Measurements from ENCODE around the gene ZNF521.

ZNF521 gene

GRCh38 chr18:25335062-25335461, 16.9 kb downstream of the ZNF521 start:
- Histone ChIP-seq H3K4ac (ENCODE audit: low read length) (no peak overlapping the region), H3K18ac (ENCODE audit: low read length) (no peak overlapping the region), H2BK12ac (ENCODE audit: low read length) (no peak overlapping the region), H2BK5ac (ENCODE audit: low read length) (no peak overlapping the region), H2BK15ac (ENCODE audit: low read length) (no peak overlapping the region), H3K27me3 (ENCODE audit: control insufficient read depth in 3 of 3, insufficient read depth in 3 of 3, low read depth in 1 of 3, low read length in 3 of 3) (no peaks in the 10 kb centered on the region), H3K4me2 (ENCODE audit: insufficient read depth, low read length, poor library complexity, severe bottlenecking) (no peak overlapping the region), H2AFZ (ENCODE audit: low read length) (no peak overlapping the region), H3K79me1 (ENCODE audit: low read depth, low read length) (no peaks in the 10 kb centered on the region), H2AK5ac (ENCODE audit: low read depth, low read length) (no peak overlapping the region), H3K27ac (replicated peaks; ENCODE audit: low read length) (no peak overlapping the region), H3K4me3 (ENCODE audit: low read length in 2 of 2) (no peak overlapping the region), H2BK120ac (ENCODE audit: low read depth, low read length) (no peak overlapping the region), H3K9me3 (replicated peaks in 1 of 2; ENCODE audit: control insufficient read depth in 2 of 2, insufficient read depth in 1 of 2, low read depth in 1 of 2, low read length in 2 of 2) (peaks cover 0 to 4% of the 10 kb centered on the region in 2 donors), H3K36me3 (replicated peaks in 1 of 2; ENCODE audit: control insufficient read depth in 2 of 2, insufficient read depth in 2 of 2, low read length in 2 of 2) (peaks cover 0 to 25% of the 10 kb centered on the region in 2 donors), H3K14ac (ENCODE audit: low read length) (no peak overlapping the region), H3K23ac (ENCODE audit: low read depth, low read length, poor library complexity) (no peak overlapping the region), H3K9ac (ENCODE audit: low read depth, low read length, poor library complexity) (no peak overlapping the region), H4K8ac (ENCODE audit: low read depth, low read length) (no peak overlapping the region), H3K4me1 (ENCODE audit: control insufficient read depth in 2 of 2, insufficient read depth in 1 of 2, low read depth in 1 of 2, low read length in 2 of 2) (peaks cover 2 to 12% of the 10 kb centered on the region in 2 donors), H4K91ac (ENCODE audit: low read depth, low read length, poor library complexity) (no peak overlapping the region)
- no CpG with 5 or more reads among the region's 3 CpGs for WGBS, 2 donors (ENCODE audit: extremely low coverage in 2 of 2, insufficient read length in 2 of 2, insufficient replicate concordance in 1 of 2)
- no peak for DNase-seq (ENCODE audit: low spot score)

GRCh38 chr18:25334588-25334987, 17.4 kb downstream of the ZNF521 start:
- Histone ChIP-seq H3K36me3 (replicated peaks in 1 of 2; ENCODE audit: control insufficient read depth in 2 of 2, insufficient read depth in 2 of 2, low read length in 2 of 2) (peaks cover 0 to 29% of the 10 kb centered on the region in 2 donors), H3K79me1 (ENCODE audit: low read depth, low read length) (no peaks in the 10 kb centered on the region), H3K9ac (ENCODE audit: low read depth, low read length, poor library complexity) (no peak overlapping the region), H3K18ac (ENCODE audit: low read length) (no peak overlapping the region), H2AFZ (ENCODE audit: low read length) (no peak overlapping the region), H4K8ac (ENCODE audit: low read depth, low read length) (no peak overlapping the region), H3K4me2 (ENCODE audit: insufficient read depth, low read length, poor library complexity, severe bottlenecking) (no peak overlapping the region), H3K4me3 (ENCODE audit: low read length in 2 of 2) (no peak overlapping the region), H3K4me1 (ENCODE audit: control insufficient read depth in 2 of 2, insufficient read depth in 1 of 2, low read depth in 1 of 2, low read length in 2 of 2) (peaks cover 2 to 12% of the 10 kb centered on the region in 2 donors), H3K23ac (ENCODE audit: low read depth, low read length, poor library complexity) (no peak overlapping the region), H3K9me3 (replicated peaks in 1 of 2; ENCODE audit: control insufficient read depth in 2 of 2, insufficient read depth in 1 of 2, low read depth in 1 of 2, low read length in 2 of 2) (peaks cover 0 to 4% of the 10 kb centered on the region in 2 donors), H2AK5ac (ENCODE audit: low read depth, low read length) (no peak overlapping the region), H3K27me3 (ENCODE audit: control insufficient read depth in 3 of 3, insufficient read depth in 3 of 3, low read depth in 1 of 3, low read length in 3 of 3) (no peaks in the 10 kb centered on the region), H2BK120ac (ENCODE audit: low read depth, low read length) (no peak overlapping the region), H4K91ac (ENCODE audit: low read depth, low read length, poor library complexity) (no peak overlapping the region), H3K27ac (replicated peaks; ENCODE audit: low read length) (no peak overlapping the region), H2BK15ac (ENCODE audit: low read length) (no peak overlapping the region), H2BK5ac (ENCODE audit: low read length) (no peak overlapping the region), H3K14ac (ENCODE audit: low read length) (no peak overlapping the region), H2BK12ac (ENCODE audit: low read length) (no peak overlapping the region), H3K4ac (ENCODE audit: low read length) (no peak overlapping the region)
- DNase-seq (ENCODE audit: low spot score): no peak
- no CpG with 5 or more reads among the region's 2 CpGs for WGBS, 2 donors (ENCODE audit: extremely low coverage in 2 of 2, insufficient read length in 2 of 2, insufficient replicate concordance in 1 of 2)

- H3K36me3 ChIP-seq (replicated peaks in 1 of 2; ENCODE audit: control insufficient read depth in 2 of 2, insufficient read depth in 2 of 2, low read length in 2 of 2): peaks cover 0 to 33% of the 10 kb centered on the region in 2 donors
- H2AK5ac ChIP-seq (ENCODE audit: low read depth, low read length): no peak overlapping the region
- H4K91ac ChIP-seq (ENCODE audit: low read depth, low read length, poor library complexity): no peak overlapping the region
- peaks cover 4 to 15% of the 10 kb centered on the region in 2 donors for H3K4me1 ChIP-seq (ENCODE audit: control insufficient read depth in 2 of 2, insufficient read depth in 1 of 2, low read depth in 1 of 2, low read length in 2 of 2)
- H3K14ac ChIP-seq (ENCODE audit: low read length): no peak overlapping the region
- no peak overlapping the region for H2AFZ ChIP-seq (ENCODE audit: low read length)
- no peak overlapping the region for H2BK15ac ChIP-seq (ENCODE audit: low read length)
- no peak overlapping the region for H3K23ac ChIP-seq (ENCODE audit: low read depth, low read length, poor library complexity)
- no peak overlapping the region for H3K4ac ChIP-seq (ENCODE audit: low read length)
- DNase-seq (ENCODE audit: low spot score): no peak
- no peaks in the 10 kb centered on the region for H3K79me1 ChIP-seq (ENCODE audit: low read depth, low read length)
- no peak overlapping the region for H4K8ac ChIP-seq (ENCODE audit: low read depth, low read length)
- no peak overlapping the region for H2BK120ac ChIP-seq (ENCODE audit: low read depth, low read length)
- H3K4me2 ChIP-seq (ENCODE audit: insufficient read depth, low read length, poor library complexity, severe bottlenecking): no peak overlapping the region
- H3K9ac ChIP-seq (ENCODE audit: low read depth, low read length, poor library complexity): no peak overlapping the region
- no peak overlapping the region for H3K18ac ChIP-seq (ENCODE audit: low read length)
- H3K9me3 ChIP-seq (replicated peaks in 1 of 2; ENCODE audit: control insufficient read depth in 2 of 2, insufficient read depth in 1 of 2, low read depth in 1 of 2, low read length in 2 of 2): peaks cover 0 to 7% of the 10 kb centered on the region in 2 donors
- H3K27ac ChIP-seq (replicated peaks; ENCODE audit: low read length): no peak overlapping the region
- no peak overlapping the region for H3K4me3 ChIP-seq (ENCODE audit: low read length in 2 of 2)
- no peak overlapping the region for H2BK12ac ChIP-seq (ENCODE audit: low read length)
- no peak overlapping the region for H2BK5ac ChIP-seq (ENCODE audit: low read length)
- H3K27me3 ChIP-seq (ENCODE audit: control insufficient read depth in 3 of 3, insufficient read depth in 3 of 3, low read depth in 1 of 3, low read length in 3 of 3): no peaks in the 10 kb centered on the region
These were observed 20.0 kb downstream of the ZNF521 start for GRCh38 chr18:25332002-25332401.

GRCh38 chr18:25329783-25330182, 22.2 kb downstream of the ZNF521 start:
- Histone ChIP-seq H3K36me3 (replicated peaks in 1 of 2; ENCODE audit: control insufficient read depth in 2 of 2, insufficient read depth in 2 of 2, low read length in 2 of 2) (peaks cover 0 to 33% of the 10 kb centered on the region in 2 donors), H2BK120ac (ENCODE audit: low read depth, low read length) (no peak overlapping the region), H3K4ac (ENCODE audit: low read length) (no peak overlapping the region), H2BK12ac (ENCODE audit: low read length) (no peak overlapping the region), H3K27me3 (ENCODE audit: control insufficient read depth in 3 of 3, insufficient read depth in 3 of 3, low read depth in 1 of 3, low read length in 3 of 3) (no peaks in the 10 kb centered on the region), H3K4me1 (ENCODE audit: control insufficient read depth in 2 of 2, insufficient read depth in 1 of 2, low read depth in 1 of 2, low read length in 2 of 2) (peaks cover 7 to 25% of the 10 kb centered on the region in 2 donors), H3K4me2 (ENCODE audit: insufficient read depth, low read length, poor library complexity, severe bottlenecking) (no peak overlapping the region), H4K8ac (ENCODE audit: low read depth, low read length) (no peak overlapping the region), H2BK5ac (ENCODE audit: low read length) (no peak overlapping the region), H3K79me1 (ENCODE audit: low read depth, low read length) (no peaks in the 10 kb centered on the region), H4K91ac (ENCODE audit: low read depth, low read length, poor library complexity) (no peak overlapping the region), H3K23ac (ENCODE audit: low read depth, low read length, poor library complexity) (no peak overlapping the region), H3K4me3 (ENCODE audit: low read length in 2 of 2) (no peak overlapping the region), H3K14ac (ENCODE audit: low read length) (no peak overlapping the region), H2AK5ac (ENCODE audit: low read depth, low read length) (no peak overlapping the region), H2BK15ac (ENCODE audit: low read length) (no peak overlapping the region), H3K9ac (ENCODE audit: low read depth, low read length, poor library complexity) (no peak overlapping the region), H2AFZ (ENCODE audit: low read length) (no peak overlapping the region), H3K27ac (replicated peaks; ENCODE audit: low read length) (no peak overlapping the region), H3K18ac (ENCODE audit: low read length) (no peak overlapping the region), H3K9me3 (replicated peaks in 1 of 2; ENCODE audit: control insufficient read depth in 2 of 2, insufficient read depth in 1 of 2, low read depth in 1 of 2, low read length in 2 of 2) (peaks cover 0 to 4% of the 10 kb centered on the region in 2 donors)
- DNase-seq (ENCODE audit: low spot score): no peak
- WGBS, 2 donors (ENCODE audit: extremely low coverage in 2 of 2, insufficient read length in 2 of 2, insufficient replicate concordance in 1 of 2): no CpG with 5 or more reads among the region's 1 CpG
